ENCODE data around the gene CAT. TPM values are rescaled to one million over a fixed set of nuclear protein-coding genes. Genes with fewer than 3 reads are reported as not detected.

CAT gene
- total RNA-seq, 1 experiment from 2014 or later = 32.7 TPM

DNA sequence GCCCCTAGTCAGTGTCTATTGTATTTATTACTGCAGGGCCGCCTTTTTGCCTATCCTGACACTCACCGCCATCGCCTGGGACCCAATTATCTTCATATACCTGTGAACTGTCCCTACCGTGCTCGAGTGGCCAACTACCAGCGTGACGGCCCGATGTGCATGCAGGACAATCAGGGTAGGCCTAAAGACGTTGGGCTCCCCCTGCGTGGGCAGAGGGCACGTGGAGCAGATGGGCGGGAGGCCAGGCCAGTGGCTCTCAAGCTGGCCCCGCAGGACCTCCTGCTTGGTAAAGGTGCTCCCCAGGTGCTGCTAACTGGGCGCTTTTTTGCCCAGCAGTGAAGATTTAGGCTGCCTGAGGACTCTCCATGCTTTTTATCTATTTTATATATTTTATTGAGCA lies 22.5 kb downstream of the CAT start:
- Histone ChIP-seq H3K4me3 (no peak overlapping the region), H3K4me1 (no peaks in the 10 kb centered on the region), H3K9me3 (replicated peaks) (no peaks in the 10 kb centered on the region), H3K36me3 (peaks cover 29% of the 10 kb centered on the region), H3K27me3 (no peaks in the 10 kb centered on the region), H3K27ac (no peak overlapping the region)
- no peak for DNase-seq

DNA sequence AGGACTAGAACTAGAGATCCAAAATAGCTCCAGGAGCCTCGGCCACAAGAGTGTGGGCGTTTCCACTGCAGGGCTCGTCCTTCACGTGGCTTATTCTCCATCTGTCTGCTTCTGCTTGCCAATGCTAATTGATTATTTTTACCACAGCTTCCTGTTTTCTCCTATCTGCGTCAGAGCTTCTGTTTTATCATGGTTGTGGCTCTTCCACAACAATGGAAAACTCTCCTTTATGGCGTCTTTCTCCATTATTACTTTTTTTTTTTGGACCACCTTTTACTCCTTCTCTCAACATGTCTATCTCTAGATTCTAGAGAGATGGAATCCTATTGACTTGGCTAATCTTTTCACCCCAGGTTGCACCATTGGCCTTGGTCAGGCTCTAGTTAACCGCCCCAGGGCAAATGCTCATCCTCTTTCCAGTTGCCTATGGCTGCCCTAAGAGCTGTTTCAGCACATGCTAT lies 25.9 kb downstream of the CAT start:
- Histone ChIP-seq H3K36me3 (peaks cover 29% of the 10 kb centered on the region), H3K9me3 (replicated peaks) (0 out of 2 replicates have a peak, but pooled peaks cover 3% of the 10 kb centered on the region), H3K27me3 (no peaks in the 10 kb centered on the region), H3K27ac (no peak overlapping the region), H3K4me1 (no peaks in the 10 kb centered on the region), H3K4me3 (no peak overlapping the region)
- no peak for DNase-seq

DNA sequence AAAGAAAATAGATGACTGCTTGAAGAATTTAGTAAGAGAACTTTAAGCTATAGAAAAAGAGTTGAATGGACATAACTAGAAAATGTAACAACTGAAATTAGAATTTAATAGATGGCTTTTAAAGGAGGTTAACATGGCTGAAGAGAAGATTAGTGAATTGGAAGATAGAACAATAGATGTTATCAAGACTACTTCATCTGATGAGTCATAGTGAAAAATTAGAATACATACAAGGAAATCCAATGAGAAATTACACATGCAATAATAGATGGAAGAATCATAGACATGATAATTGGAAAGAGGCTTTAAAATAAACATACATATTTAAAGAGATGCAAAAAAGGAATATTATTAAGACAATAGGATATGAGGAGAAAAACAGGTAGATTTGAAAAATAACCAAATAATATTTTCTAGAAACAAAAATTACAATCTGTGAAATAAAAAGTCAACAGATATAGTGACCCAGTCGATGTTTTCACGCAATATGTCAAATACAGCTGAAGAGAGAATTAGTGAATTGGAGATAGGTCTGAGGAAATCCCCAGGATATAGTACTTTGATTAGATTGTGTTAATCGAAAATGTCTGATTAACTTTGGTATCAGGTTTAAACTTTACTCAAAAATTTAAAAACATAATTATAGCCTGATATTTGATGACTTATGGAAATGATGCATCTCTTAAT lies 28.2 kb downstream of the CAT start:
- H3K4me1 ChIP-seq = no peaks in the 10 kb centered on the region
- H3K9me3 ChIP-seq (replicated peaks) = 0 out of 2 replicates have a peak, but pooled peaks cover 3% of the 10 kb centered on the region
- no peak for DNase-seq
- H3K27me3 ChIP-seq = no peaks in the 10 kb centered on the region
- peaks cover 31% of the 10 kb centered on the region for H3K36me3 ChIP-seq
- H3K27ac ChIP-seq = no peak overlapping the region
- H3K4me3 ChIP-seq = no peak overlapping the region

DNA sequence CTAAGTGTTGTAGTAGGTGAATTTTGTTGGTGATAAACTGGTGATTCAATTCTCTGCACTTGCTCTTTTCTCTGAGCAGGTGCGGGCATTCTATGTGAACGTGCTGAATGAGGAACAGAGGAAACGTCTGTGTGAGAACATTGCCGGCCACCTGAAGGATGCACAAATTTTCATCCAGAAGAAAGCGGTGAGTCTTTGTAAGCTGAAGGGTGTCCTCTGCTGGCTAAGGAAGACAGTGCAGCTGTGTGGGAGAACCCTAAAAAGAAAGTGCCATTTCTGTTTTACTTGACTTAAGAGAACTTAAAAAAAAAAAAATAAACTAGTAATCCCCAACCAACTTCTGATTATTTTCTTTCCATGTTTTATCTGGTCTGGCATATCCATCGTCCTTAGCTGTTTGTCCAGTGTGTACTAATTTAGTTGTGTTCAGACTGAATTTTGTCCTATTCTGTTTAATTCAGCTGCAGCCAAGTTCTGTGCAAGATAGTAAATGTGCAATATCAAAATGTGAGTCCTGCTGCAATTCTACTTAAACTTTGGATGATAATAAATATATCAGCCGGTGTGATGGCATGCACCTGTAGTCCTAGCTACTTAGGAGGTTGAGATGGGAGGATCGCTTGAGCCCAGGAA lies 29.6 kb downstream of the CAT start:
- Histone ChIP-seq H3K27me3 (no peaks in the 10 kb centered on the region), H3K27ac (no peak overlapping the region), H3K4me1 (no peaks in the 10 kb centered on the region), H3K9me3 (replicated peaks) (0 out of 2 replicates have a peak, but pooled peaks cover 3% of the 10 kb centered on the region), H3K4me3 (no peak overlapping the region), H3K36me3 (peaks cover 26% of the 10 kb centered on the region)
- DNase-seq = peak in 1 of 2 experiments; percentile 36

DNA sequence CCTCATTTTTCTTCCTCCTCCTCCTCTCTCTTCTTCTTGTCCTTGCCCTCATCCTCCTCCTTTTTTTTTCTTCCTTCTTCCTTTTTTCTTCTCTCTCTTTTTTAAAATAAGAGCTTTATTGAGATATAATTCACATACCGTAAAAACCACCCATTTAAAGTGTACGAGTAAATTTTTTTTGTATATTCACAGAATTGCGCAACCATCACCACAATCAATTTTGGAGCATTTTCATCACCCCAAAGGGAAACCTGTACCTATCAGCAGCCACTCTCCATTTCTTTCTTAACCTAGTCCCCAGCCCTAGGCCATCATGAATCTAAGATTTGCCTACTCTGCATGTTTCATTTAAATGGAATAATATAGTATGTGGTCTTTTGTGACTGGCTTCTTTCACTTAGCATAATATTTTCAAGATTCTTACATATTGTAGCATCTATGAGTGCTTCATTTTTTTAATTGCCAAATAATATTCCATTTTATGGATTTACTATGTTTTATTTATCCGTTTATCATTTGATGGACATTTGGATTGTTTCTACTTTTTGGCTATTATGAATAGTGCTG lies 35.0 kb downstream of the CAT start:
- no peaks in the 10 kb centered on the region for H3K9me3 ChIP-seq (replicated peaks)
- no peak for DNase-seq

DNA sequence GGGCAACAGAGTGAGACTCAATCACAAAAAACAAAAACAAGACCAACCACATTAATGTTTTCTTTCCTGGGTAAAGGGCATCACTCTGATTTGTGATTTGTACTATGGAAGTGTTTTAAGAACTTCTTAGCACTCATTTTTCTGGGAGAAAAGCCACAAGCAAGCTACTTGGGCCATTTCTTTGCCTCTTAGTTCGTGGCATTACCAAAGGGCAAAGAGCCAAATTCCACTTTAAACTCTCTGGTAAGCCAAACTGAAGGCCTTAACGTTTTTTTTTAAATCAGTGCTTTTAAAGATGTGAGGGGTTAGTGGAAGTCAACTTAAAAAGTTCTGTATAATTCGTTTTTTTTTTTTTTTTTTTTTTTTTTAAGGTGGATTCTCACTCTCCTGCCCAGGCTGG lies 36.9 kb downstream of the CAT start:
- H3K4me1 ChIP-seq = 0 out of 2 replicates have a peak, but pooled peaks cover 4% of the 10 kb centered on the region
- H3K4me3 ChIP-seq = no peak overlapping the region
- H3K27me3 ChIP-seq = no peaks in the 10 kb centered on the region
- DNase-seq = no peak
- no peaks in the 10 kb centered on the region for H3K9me3 ChIP-seq (replicated peaks)
- H3K36me3 ChIP-seq = peaks cover 7% of the 10 kb centered on the region; the same call in 1 of the 2 replicates
- H3K27ac ChIP-seq = no peak overlapping the region

More for the DNA sequence above, 35.0 kb downstream of the CAT start:
- Histone ChIP-seq H3K4me1 (no peaks in the 10 kb centered on the region), H3K27ac (no peak overlapping the region), H3K36me3 (peaks cover 8% of the 10 kb centered on the region), H3K4me3 (no peak overlapping the region), H3K27me3 (no peaks in the 10 kb centered on the region)

DNA sequence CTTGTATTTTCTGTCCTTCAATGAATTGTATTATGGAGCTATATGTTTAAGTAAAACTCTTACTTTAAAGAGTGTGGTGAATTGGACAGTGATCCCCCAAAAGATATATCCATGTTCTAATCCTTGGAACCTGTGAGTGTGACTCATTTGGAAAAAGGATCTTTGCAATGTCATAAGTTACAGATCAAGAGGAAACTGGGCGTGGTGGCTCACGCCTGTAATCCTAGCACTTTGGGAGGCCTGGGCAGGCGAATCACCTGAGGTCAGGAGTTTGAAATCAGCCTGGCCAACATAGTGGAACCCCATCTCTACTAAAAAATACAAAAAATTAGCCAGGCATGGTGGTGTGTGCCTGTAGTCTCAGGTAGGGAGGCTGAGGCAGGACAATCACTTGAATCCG lies 38.1 kb downstream of the CAT start:
- DNase-seq = no peak

DNA sequence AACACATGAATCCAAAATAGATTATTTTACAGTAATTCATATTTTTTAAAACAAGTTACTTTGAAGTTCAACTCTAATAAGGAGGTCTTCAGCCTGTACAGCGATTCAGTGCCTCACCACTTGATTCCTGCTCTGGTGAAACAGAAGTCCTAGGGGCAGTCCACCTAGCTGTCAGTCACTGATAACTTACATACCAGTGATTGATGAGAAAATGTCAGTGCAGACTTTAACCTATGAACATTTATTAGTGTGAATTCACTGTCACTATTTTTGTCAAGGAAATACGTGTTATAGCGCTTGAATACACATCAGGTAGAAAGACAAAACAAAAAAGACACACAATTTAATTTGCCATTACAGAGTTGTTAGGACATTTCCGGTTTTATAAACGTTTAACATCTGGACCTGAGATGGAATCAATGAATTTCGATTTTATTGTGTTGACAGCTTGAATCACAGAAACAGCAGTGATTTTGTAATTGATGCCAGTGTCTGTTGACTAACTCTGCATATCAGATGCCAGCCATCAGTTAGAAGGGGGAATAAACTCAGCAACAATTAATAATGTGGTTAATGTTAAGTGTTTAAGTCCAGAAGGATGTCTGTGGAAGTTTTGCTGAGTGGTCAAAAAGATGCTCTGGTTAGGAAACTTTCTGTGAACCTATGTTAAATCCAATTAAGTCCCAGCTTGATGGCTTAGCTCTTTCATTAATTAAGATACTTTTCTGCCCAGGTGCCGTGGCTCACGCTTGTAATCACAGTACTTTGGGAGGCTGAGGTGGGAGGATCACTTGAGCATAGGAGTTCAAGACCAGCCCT lies 40.3 kb downstream of the CAT start:
- Histone ChIP-seq H3K4me1 (0 out of 2 replicates have a peak, but pooled peaks cover 4% of the 10 kb centered on the region), H3K9me3 (replicated peaks) (0 out of 2 replicates have a peak, but pooled peaks cover 3% of the 10 kb centered on the region), H3K4me3 (no peak overlapping the region), H3K27ac (no peak overlapping the region), H3K27me3 (no peaks in the 10 kb centered on the region), H3K36me3 (no peaks in the 10 kb centered on the region)
- DNase-seq = no peak

More for the DNA sequence above, 38.1 kb downstream of the CAT start:
- Histone ChIP-seq H3K27me3 (no peaks in the 10 kb centered on the region), H3K4me1 (0 out of 2 replicates have a peak, but pooled peaks cover 4% of the 10 kb centered on the region), H3K27ac (no peak overlapping the region), H3K4me3 (no peak overlapping the region), H3K9me3 (replicated peaks) (no peaks in the 10 kb centered on the region), H3K36me3 (no peaks in the 10 kb centered on the region)

DNA sequence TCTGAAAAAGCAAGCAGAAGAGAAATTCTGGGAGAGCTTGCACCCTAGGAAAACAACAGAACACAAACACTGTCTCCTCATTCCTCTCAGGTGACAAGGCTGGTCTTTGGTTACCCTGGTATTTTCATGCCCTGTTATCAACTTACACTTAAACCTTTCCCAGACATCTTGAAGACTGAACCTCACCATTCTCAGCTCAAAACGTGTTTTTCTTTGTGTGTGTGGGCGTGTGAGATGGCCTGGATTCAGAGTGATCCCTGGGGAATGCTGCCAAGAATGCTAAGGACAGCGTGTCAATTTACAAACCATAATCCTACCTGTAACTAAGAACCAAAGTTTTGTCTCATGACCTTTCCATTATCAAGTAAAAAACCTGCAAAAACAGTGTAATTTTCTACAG lies 41.6 kb downstream of the CAT start:
- Histone ChIP-seq H3K27ac (no peak overlapping the region), H3K36me3 (no peaks in the 10 kb centered on the region), H3K4me1 (0 out of 2 replicates have a peak, but pooled peaks cover 4% of the 10 kb centered on the region), H3K4me3 (no peak overlapping the region), H3K27me3 (no peaks in the 10 kb centered on the region), H3K9me3 (replicated peaks) (peaks cover 3% of the 10 kb centered on the region; the same call in 1 of the 2 replicates)
- peak in 1 of 2 experiments; percentile 19 for DNase-seq

DNA sequence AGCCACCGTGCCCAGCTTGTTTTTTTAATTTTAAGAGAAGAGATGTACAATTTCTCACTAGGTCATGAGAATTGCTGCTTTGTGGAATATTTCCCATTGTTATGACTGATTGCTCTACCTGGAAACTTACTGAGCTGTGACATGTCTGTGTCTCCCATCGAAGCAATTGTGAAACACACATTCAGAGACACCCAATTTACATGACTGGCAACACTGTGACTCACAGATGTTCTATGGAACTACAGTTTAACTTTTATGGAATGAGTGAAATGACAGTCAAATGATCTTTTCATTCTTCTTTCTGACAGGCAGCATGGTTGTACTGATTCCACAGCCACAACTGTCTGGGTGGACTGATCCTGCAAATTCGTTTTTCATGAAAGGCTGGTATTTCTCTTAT lies 42.6 kb downstream of the CAT start:
- Histone ChIP-seq H3K4me1 (0 out of 2 replicates have a peak, but pooled peaks cover 4% of the 10 kb centered on the region), H3K36me3 (no peaks in the 10 kb centered on the region), H3K27me3 (no peaks in the 10 kb centered on the region), H3K4me3 (no peak overlapping the region), H3K27ac (no peak overlapping the region), H3K9me3 (replicated peaks) (peaks cover 3% of the 10 kb centered on the region; the same call in 1 of the 2 replicates)
- DNase-seq = no peak

DNA sequence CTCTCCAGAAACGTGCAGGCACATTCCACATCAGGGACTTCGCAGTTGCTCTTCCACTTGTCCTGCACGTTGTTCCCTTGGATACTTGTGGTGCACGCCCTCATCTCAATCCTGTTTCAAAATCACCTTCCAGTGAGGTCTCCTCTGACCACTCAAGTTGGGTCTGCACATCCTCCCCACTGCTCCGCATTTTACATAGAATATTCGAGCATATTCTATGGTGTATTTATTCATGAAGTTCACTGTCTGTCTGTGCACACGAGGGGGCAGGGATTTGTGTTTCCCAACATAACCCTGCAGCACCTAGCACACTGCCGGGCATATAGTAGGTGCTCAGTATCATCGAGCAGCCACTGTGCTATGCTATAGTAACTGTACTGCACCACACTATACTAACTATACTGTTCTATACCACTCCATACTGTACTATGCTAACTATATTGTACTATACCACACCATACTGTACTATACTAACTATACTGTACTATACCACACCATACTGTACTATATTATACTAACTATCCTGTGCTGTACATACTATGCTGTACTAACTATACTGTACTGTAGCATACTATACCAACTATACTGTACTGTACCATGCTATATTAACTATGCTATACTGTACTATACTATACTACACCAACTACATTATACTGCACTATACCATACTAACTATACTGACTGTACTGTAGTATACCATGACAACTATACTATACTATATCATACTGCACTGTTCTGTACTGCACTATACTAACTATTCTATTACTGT lies 44.6 kb downstream of the CAT start:
- Histone ChIP-seq H3K9me3 (replicated peaks) (peaks cover 3% of the 10 kb centered on the region; the same call in 1 of the 2 replicates), H3K4me3 (no peak overlapping the region), H3K27ac (no peak overlapping the region), H3K27me3 (no peaks in the 10 kb centered on the region), H3K4me1 (0 out of 2 replicates have a peak, but pooled peaks cover 4% of the 10 kb centered on the region), H3K36me3 (no peaks in the 10 kb centered on the region)
- DNase-seq = no peak

DNA sequence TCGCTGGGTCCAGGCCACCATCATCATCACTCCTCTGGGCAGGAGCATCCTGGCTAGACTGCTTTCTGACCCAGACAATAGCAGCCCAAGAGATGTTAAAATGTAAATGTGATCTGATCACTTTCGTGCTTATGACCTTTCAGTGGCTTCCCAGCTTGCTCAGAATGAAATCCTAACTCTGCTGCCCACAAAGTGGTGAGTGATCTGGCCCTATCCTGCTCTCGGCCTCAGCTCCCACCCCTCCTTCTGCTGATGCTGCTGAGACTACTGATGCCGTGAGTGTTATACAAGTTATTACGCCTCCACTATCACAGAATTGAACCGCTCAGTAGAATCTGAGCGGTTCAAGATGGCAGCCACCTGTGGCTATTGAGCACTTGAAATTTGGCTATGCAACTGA lies 48.7 kb downstream of the CAT start:
- H3K9me3 ChIP-seq (replicated peaks) = peaks cover 3% of the 10 kb centered on the region; the same call in 1 of the 2 replicates
- no peaks in the 10 kb centered on the region for H3K36me3 ChIP-seq
- DNase-seq = no peak
- H3K4me1 ChIP-seq = no peaks in the 10 kb centered on the region
- H3K27ac ChIP-seq = no peak overlapping the region
- no peaks in the 10 kb centered on the region for H3K27me3 ChIP-seq
- no peak overlapping the region for H3K4me3 ChIP-seq

DNA sequence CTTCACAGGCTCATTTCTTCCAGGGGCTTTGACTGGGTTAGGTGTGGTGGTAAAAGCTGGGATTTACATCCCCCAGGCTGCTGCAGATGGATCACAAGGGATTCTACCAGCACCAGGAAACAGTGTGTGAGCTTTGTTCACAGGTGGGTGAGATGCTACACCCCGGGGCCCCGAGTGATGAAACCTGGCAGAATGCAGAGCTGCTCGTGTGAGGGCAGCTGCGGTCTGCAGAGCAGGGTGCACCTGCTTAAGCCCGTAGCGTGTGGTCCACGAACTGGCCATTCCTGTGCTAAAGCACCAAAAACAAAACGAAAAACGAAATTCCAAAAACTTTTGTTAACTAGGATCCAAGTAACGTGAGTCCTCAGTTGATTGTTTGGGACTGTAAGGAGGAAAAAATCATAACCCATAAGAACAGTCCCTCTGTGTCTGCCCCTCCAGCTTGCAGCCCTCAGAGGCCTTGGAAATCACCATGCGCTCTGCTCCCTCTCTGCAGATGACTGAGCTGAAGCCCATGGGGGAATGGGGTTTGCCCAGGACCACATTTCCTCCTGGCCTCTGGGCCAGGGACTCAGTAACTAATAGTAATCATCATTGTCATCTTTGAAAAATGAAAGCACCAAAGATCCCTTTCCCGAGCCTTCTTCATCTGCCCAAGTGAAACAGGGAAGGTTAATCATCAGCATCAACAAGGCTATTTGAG lies 50.3 kb downstream of the CAT start:
- no peaks in the 10 kb centered on the region; the same call in 1 of the 2 replicates for H3K9me3 ChIP-seq (replicated peaks)
- no peak overlapping the region for H3K27ac ChIP-seq
- no peaks in the 10 kb centered on the region for H3K4me1 ChIP-seq
- no peak overlapping the region for H3K4me3 ChIP-seq
- H3K36me3 ChIP-seq = no peaks in the 10 kb centered on the region
- H3K27me3 ChIP-seq = no peaks in the 10 kb centered on the region
- no peak for DNase-seq

All from SJCRH30 (cell line).